GM19193 (cell line): ENCODE measurements around the gene ATP8A2.

ENCODE experiments used
- POLR2A ChIP-seq: IDR thresholded peaks from 4 replicates; pipeline ENCODE4 v1.6.1; 2011; ENCODE audit not compliant: insufficient read depth, insufficient read length; ENCODE audit errors: extremely low read depth

Gene ATP8A2

GRCh38 chr13:25417535-25417934 is 45.8 kb downstream of the ATP8A2 start:
- no peak for TF ChIP-seq POLR2A

- TF ChIP-seq POLR2A, result no peak
Observed at GRCh38 chr13:25420161-25420560, 48.4 kb downstream of the ATP8A2 start.

GRCh38 chr13:25421612-25422011 is 49.8 kb downstream of the ATP8A2 start:
- TF ChIP-seq POLR2A, result no peak

GRCh38 chr13:25422153-25422552 is 50.4 kb downstream of the ATP8A2 start:
- no peak for TF ChIP-seq POLR2A

- no peak for TF ChIP-seq POLR2A
Observed at GRCh38 chr13:25423831-25424230, 52.1 kb downstream of the ATP8A2 start.

- TF ChIP-seq POLR2A, result no peak
Observed at GRCh38 chr13:25429466-25429865, 57.7 kb downstream of the ATP8A2 start.

- TF ChIP-seq POLR2A, result no peak
Observed at GRCh38 chr13:25432691-25433090, 60.9 kb downstream of the ATP8A2 start.

GRCh38 chr13:25440061-25440460 is 68.3 kb downstream of the ATP8A2 start:
- no peak for TF ChIP-seq POLR2A

- TF ChIP-seq POLR2A, result no peak
Observed at GRCh38 chr13:25446261-25446660, 74.5 kb downstream of the ATP8A2 start.

GRCh38 chr13:25447396-25447795 is 75.6 kb downstream of the ATP8A2 start:
- no peak for TF ChIP-seq POLR2A

- TF ChIP-seq POLR2A, result no peak
Observed at GRCh38 chr13:25453850-25454365, 82.1 kb downstream of the ATP8A2 start.

- TF ChIP-seq POLR2A, result no peak
Observed at GRCh38 chr13:25455146-25455545, 83.4 kb downstream of the ATP8A2 start.

GRCh38 chr13:25457566-25457965 is 85.8 kb downstream of the ATP8A2 start:
- no peak for TF ChIP-seq POLR2A

GRCh38 chr13:25462301-25463125 is 90.7 kb downstream of the ATP8A2 start:
- TF ChIP-seq POLR2A, result no peak

GRCh38 chr13:25463496-25463895 is 91.7 kb downstream of the ATP8A2 start:
- no peak for TF ChIP-seq POLR2A

- TF ChIP-seq POLR2A, result no peak
Observed at GRCh38 chr13:25466880-25467279, 95.1 kb downstream of the ATP8A2 start.

- no peak for TF ChIP-seq POLR2A
Observed at GRCh38 chr13:25468325-25469168, 96.8 kb downstream of the ATP8A2 start.

GRCh38 chr13:25469169-25469525 is 97.4 kb downstream of the ATP8A2 start:
- no peak for TF ChIP-seq POLR2A
